GM19025 (cell line): Measurements from ENCODE around the gene WDR5.

Experiments
- ATAC-seq: cut with Tn5 transposase; IDR thresholded peaks from one replicate; pipeline ENCODE4 v1.9.1; 2021; ENCODE audit warnings: mild to moderate bottlenecking, low read depth, moderate library complexity; ENCODE audit not compliant: unreplicated experiment

The WDR5 gene

DNA sequence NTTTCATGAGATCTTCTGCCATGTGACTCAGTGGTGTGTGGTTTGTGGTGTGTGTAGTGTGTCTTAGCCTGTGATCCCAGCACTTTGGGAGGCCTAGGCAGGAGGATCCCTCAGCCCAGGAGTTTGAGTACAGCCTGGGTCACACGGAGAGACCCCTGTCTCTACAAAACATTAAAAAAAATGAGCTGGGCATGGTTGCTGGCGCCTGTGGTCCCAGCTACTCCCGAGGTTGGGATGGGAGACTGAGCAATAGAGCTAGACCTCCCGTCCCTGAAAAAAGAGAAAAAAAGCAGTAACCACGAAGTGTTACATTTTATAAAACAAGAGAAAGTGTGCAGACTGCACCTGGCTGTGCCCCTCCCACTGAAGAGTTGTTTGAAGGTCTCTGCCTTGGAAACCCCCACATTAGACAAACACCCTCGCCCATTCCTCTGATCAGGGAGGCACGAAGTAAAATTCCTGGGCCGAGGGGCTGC is 49.7 kb downstream of the WDR5 start:
- no peak for ATAC-seq

- ATAC-seq, result no peak
Observed at GRCh38 chr9:134186471-134187109, 50.7 kb downstream of the WDR5 start.

DNA sequence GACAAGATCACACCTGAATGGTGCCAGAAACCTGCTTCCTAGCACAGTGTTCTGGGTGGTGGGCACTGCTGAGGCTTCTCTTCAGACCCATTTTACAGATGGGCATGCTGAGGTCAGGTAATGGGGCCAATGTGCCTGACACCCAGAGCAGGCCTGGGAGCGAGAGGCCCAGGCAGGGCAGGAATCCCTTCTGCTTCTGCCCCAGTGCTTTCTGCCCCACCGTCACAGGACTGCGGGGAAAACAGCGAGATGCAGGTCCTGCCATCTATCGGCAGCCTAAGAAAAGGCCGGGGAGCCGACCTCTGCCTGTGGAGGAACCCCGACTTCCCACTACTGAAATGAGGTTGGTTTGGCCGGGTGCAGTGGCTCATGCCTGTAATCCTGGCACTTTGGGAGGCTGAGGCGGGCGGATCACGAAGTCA is 51.2 kb downstream of the WDR5 start:
- no peak for ATAC-seq

DNA sequence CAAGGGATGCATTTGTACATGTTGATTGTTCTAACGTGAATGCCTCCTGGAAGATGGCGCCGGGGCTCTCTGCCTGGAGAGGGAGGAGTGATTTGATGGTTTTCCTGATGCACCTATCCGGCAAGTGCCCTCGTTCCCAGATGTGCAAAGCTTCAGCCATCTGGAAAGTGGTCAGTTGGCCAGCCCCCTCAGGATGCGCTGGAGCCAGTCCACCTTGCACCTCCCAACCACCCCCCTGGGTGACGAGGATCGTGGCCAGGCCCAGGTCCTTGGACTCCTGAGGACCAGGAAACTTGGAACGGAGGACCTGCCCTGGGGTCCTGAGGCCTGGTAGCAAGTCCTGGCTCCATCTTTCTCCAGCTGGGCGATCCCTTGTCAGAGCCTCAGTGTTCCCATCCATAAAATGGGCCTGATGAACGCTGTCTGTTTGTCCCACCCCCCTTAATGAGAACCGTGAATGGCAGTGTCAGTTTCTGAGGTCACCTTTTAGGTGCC is 52.1 kb downstream of the WDR5 start:
- ATAC-seq, result no peak

GRCh38 chr9:134188386-134189144 is 52.7 kb downstream of the WDR5 start:
- ATAC-seq, result no peak

DNA sequence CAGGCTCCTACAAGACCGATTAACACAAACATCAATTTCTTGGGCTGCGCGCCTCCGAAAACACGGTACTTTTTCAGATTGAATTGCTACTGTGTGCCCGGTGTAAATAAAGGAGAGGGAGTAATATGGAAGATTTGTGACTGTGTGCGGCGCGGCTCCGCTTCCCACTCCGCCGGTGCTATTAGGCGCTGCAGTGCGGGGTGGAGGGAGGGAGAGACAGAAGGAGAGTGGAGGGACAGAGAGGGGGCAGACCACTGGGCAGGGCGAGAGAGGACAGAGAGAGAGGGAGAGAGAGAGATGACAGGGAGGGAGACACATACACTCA is 53.2 kb downstream of the WDR5 start:
- ATAC-seq, result no peak

DNA sequence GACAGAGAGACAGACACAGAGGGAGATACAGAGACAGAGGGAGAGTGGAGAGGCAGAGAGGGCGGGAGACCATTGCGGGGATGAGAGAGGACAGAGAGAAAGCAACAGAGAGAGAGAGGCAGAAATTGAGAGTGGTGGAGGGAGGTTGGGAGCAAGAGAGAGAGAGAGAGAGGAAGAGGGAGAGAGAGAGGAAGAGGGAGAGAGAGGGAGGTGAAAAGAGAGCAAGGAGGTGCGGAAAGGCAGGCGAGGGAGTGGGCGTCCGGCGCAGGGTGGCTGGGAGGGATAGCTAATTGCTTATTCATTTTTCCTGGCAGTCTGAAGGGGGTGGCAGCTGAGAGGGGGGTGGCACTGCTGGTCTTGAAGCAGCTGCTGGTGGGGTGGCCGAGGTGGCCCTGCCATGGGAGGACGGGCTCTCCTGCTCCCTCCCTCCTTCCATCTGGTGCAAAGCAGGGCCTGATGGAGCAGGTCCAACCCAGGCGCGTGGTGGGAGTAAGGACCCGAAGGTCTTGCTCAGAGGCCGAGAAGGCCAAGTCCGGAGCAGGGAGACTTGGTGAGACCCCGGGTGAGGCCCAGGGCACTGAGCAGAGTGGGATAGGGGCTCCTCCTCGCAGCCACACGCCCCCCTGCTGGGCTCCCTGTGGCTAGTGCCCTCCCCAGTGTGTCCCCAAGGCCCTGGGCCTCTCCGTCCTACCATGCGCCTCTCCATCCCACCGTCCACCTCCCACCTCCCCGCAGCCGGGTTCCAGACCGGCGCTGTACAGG is 53.8 kb downstream of the WDR5 start:
- no peak for ATAC-seq

GRCh38 chr9:134190232-134191121 is 54.6 kb downstream of the WDR5 start:
- ATAC-seq, result no peak

GRCh38 chr9:134191455-134192209 is 55.8 kb downstream of the WDR5 start:
- no peak for ATAC-seq

GRCh38 chr9:134192311-134192950 is 56.5 kb downstream of the WDR5 start:
- no peak for ATAC-seq

- ATAC-seq, result no peak
Observed at GRCh38 chr9:134192951-134193731, 57.3 kb downstream of the WDR5 start.

DNA sequence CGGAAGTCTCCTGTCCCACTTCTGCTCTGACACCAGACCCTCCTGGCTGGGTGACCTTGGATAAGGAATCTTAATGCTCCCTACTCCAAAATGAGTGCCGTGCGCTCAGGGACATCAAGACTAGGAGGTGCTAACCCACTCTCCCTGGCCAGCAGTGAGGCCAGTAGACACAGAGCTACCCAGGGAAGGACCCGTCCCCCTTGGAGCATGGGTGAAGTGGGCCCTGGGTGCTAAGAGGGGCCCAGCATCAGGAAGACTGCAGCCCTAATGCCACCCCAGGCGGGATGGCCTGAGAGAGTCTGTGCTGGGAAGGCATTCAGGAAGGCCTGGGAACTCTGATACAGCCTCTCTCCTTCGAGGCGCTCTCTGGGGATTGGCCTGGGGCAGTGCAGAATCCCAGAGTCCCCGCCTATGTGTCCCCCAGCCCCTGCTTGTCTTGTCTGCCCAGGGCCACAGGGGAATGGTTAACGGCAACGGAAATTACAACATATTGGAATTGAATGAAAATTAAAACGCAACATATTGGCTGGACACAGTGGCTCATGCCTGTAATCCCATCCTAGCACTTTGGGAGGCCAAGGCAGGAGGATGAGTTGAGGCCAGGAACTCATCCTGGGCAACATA is 58.1 kb downstream of the WDR5 start:
- no peak for ATAC-seq

- ATAC-seq, result no peak
Observed at GRCh38 chr9:134195558-134195957, 59.7 kb downstream of the WDR5 start.

GRCh38 chr9:134196911-134197310 is 61.0 kb downstream of the WDR5 start:
- no peak for ATAC-seq

DNA sequence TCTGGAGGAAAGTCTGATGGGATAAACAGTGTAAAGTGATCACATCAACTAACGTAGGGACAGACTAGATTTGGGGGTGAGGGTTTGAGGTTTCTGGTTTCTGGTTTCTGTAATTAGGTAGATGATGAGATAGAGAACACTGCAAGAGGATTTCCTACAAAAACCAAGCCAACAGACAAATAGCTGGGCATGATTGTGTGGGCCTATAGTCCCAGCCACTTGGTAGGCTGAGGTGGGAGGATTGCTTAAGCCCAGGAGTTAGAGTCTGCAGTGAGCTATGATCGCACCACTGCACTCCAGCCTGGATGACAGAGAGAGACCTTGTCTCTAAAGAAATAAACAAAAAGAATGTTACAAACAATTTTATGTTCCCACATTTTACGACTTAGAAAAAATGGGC is 62.9 kb downstream of the WDR5 start:
- ATAC-seq, result no peak

DNA sequence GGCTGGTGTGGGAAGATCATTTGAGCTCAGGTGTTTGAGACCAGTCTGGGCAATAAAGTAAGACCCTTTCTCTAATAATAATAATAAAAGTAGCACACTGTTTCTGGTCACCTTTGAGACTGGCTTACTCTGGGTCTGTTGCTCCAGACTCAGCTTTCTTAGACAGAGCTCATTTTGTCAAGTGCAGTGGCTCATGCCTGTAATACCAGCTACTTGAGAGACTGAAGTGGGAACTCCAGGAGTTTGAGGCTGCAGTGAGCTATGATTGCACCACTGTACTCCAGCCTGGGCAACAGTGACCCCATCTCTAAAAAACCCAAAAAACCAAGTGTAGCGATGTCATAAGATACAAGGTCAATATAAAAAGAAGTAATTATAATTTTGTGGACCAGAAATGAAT is 64.8 kb downstream of the WDR5 start:
- ATAC-seq, result no peak

GRCh38 chr9:134203224-134203623 is 67.3 kb downstream of the WDR5 start:
- ATAC-seq, result no peak

DNA sequence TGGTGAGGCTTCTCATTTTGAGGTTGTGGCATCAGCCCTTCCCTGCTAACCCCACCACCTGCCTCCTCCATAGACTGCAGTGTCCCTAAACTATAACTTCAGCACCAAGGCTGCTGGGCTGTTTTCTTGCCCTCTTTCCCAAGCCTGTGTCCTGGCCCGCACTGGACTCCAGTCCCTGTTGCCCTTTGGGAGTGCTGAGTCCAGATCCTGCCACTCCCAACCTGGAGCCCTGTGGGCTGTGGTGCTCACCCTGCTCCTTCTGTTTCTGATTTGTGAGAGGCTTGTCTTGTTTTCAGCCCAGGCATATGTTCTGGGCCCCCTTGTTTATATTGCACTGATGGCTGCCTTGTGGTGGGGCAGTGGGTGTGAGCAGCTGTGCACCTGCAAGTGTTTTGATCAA is 68.2 kb downstream of the WDR5 start:
- no peak for ATAC-seq
